HepG2 (cell line): ENCODE measurements around the gene STPG2. TPM values are rescaled to one million over a fixed set of nuclear protein-coding genes. Genes with fewer than 3 reads are reported as not detected.

Source experiments
- ATAC-seq: fragments of 200-7000 bp; cut with Tn5 transposase; 3 replicates; pipeline ENCODE4 v1.9.1; 2020; ENCODE audit warnings: mild to moderate bottlenecking, moderate library complexity
- BruUV-seq: library from RNA; stranded (reverse); fragments of 400-500 nt; replicated peaks from 2 replicates; lab custom pipeline; 2021; lab: Mats Ljungman, UMichigan
- CTCF ChIA-PET: fragments of 300-600 bp; formaldehyde crosslinking; extraction: SDS; loops from one replicate; lab custom pipeline; 2021; ENCODE audit warnings: low total read pairs, inconsistent platforms, low intra/inter-chr PET ratio; lab: Yijun Ruan, JAX
- POLR2A ChIA-PET: fragments of 350-600 bp; sonication (Branson Sonifier 250); formaldehyde crosslinking; loops from one replicate; lab custom pipeline; 2020; ENCODE audit warnings: antibody characterized with exemption, inconsistent platforms; lab: Yijun Ruan, JAX
- DNase-seq: peaks from one replicate; pipeline ENCODE4 v3.0.0-alpha.2; 2015; ENCODE audit warnings: low spot score
- FAIRE-seq: peaks from 3 replicates; lab custom pipeline; 2011; peaks lifted over from hg19 to GRCh38; lab: Jason Lieb, UNC
- H2AFZ ChIP-seq: one replicate; pipeline ENCODE4 v1.6.1; 2011; ENCODE audit warnings: low read length, inconsistent platforms
- H3K27ac ChIP-seq: fragments of 300-600 bp; 3 replicates; pipeline ENCODE4 v1.8.0; 2011; ENCODE audit warnings: mixed run types, mild to moderate bottlenecking, mixed read lengths, low read length, inconsistent platforms; ENCODE audit not compliant: insufficient read depth; ENCODE audit errors: extremely low read length
- H3K27me3 ChIP-seq, 2 experiments: fragments of 200-600 bp in 1 of 2; 2 replicates in 1 of 2; 3 replicates in 1 of 2; pipeline versions ENCODE4 v1.6.0 to v1.8.0; 2011; ENCODE audit warnings: low read length in 2 of 2, mild to moderate bottlenecking in 2 of 2, moderate library complexity in 2 of 2, inconsistent platforms in 1 of 2; ENCODE audit not compliant: insufficient read depth in 2 of 2, control insufficient read depth in 1 of 2
- H3K36me3 ChIP-seq, 2 experiments: fragments of 200-600 bp in 1 of 2; replicated peaks in 1 of 2; 2 replicates in 1 of 2; 3 replicates in 1 of 2; pipeline versions ENCODE4 v1.5.1 to v1.8.0; 2011; ENCODE audit warnings: low read length in 2 of 2, inconsistent platforms in 1 of 2; ENCODE audit not compliant: insufficient read depth in 2 of 2, control insufficient read depth in 1 of 2
- H3K4me1 ChIP-seq: 2 replicates; pipeline ENCODE4 v1.5.1; 2012; ENCODE audit warnings: low read length, inconsistent platforms; ENCODE audit not compliant: insufficient read depth
- H3K4me2 ChIP-seq: 2 replicates; pipeline ENCODE4 v1.6.0; 2011; ENCODE audit warnings: low read depth, low read length, inconsistent platforms
- H3K4me3 ChIP-seq, 3 experiments: fragments of 200-600 bp in 1 of 3; sonication (generic), shearing (Covaris generic) in 1 of 3; replicated peaks in 1 of 3; 2 replicates each; pipeline ENCODE4 v1.5.1; 2011 to 2016; ENCODE audit warnings: low read length in 3 of 3, inconsistent platforms in 2 of 3, low read depth in 2 of 3, mild to moderate bottlenecking in 2 of 3, control low read depth in 1 of 3, mixed read lengths in 1 of 3; ENCODE audit not compliant: insufficient read depth in 1 of 3
- H3K79me2 ChIP-seq: one replicate; pipeline ENCODE4 v1.6.1; 2011; ENCODE audit warnings: low read length, inconsistent platforms; ENCODE audit not compliant: insufficient read depth
- H3K9ac ChIP-seq: 2 replicates; pipeline ENCODE4 v1.6.0; 2011; ENCODE audit warnings: mild to moderate bottlenecking, low read depth, low read length, inconsistent platforms; ENCODE audit not compliant: insufficient read depth
- H3K9me3 ChIP-seq: 2 replicates; pipeline ENCODE4 v1.5.1; 2012; ENCODE audit warnings: mild to moderate bottlenecking, low read length
- H4K20me1 ChIP-seq: 2 replicates; pipeline ENCODE4 v1.6.0; 2011; ENCODE audit warnings: inconsistent platforms, mild to moderate bottlenecking, low read length, moderate library complexity; ENCODE audit not compliant: insufficient read depth
- FLYWCH1 ChIP-seq: sonication (generic); formaldehyde crosslinking; IDR thresholded peaks from 2 replicates; pipeline ENCODE4 v1.8.1; 2023; ENCODE audit warnings: mild to moderate bottlenecking, missing genetic modification reagents
- SP140L ChIP-seq: sonication (generic); formaldehyde crosslinking; IDR thresholded peaks from 2 replicates; pipeline ENCODE4 v1.4.0; 2020; ENCODE audit warnings: missing genetic modification reagents, borderline replicate concordance
- SYNCRIP ChIP-seq: fragments of 200-400 bp; formaldehyde crosslinking; IDR thresholded peaks from 2 replicates; pipeline ENCODE4 v1.6.1; 2018; ENCODE audit warnings: mild to moderate bottlenecking, low read depth, low read length; ENCODE audit not compliant: insufficient read depth
- TERF1 ChIP-seq: sonication (generic); formaldehyde crosslinking; IDR thresholded peaks from 2 replicates; pipeline ENCODE4 v1.8.0; 2022; ENCODE audit warnings: mild to moderate bottlenecking, missing genetic modification reagents, moderate library complexity
- ZNF10 ChIP-seq: sonication (generic); formaldehyde crosslinking; IDR thresholded peaks from 2 replicates; pipeline ENCODE4 v1.4.0; 2020; ENCODE audit warnings: mild to moderate bottlenecking, low read depth, missing genetic modification reagents, borderline replicate concordance
- ZNF234 ChIP-seq: sonication (generic); formaldehyde crosslinking; conservative IDR thresholded peaks from 2 replicates; pipeline ENCODE4 v1.5.1; 2020; ENCODE audit warnings: mild to moderate bottlenecking, missing genetic modification reagents
- ZNF335 ChIP-seq: sonication (generic); formaldehyde crosslinking; IDR thresholded peaks from 2 replicates; pipeline ENCODE4 v1.4.0; 2020; ENCODE audit warnings: missing genetic modification reagents
- ZNF547 ChIP-seq: sonication (generic); formaldehyde crosslinking; IDR thresholded peaks from 2 replicates; pipeline ENCODE4 v1.5.1; 2020; ENCODE audit warnings: mild to moderate bottlenecking, missing genetic modification reagents
- ZNF619 ChIP-seq: sonication (generic); formaldehyde crosslinking; IDR thresholded peaks from 2 replicates; pipeline ENCODE4 v1.4.0; 2020; ENCODE audit warnings: mild to moderate bottlenecking, missing genetic modification reagents
- ZNF800 ChIP-seq: sonication (generic); formaldehyde crosslinking; IDR thresholded peaks from 2 replicates; pipeline ENCODE4 v1.4.0; 2020; ENCODE audit warnings: missing genetic modification reagents
- WGBS: methylation state at CpG from one replicate; pipeline ENCODE4 v1.1.6; 2017; ENCODE audit warnings: low lambda C conversion rate; 5-methylcytosine and 5-hydroxymethylcytosine counted together
- in situ Hi-C: cut with HindIII; loops from 2 replicates; pipeline ENCODE4 v1.10.0; 2017; ENCODE audit warnings: low pct_unique_long_range_greater_than_20kb; ENCODE audit not compliant: extremely low pct_ligation_motif_present
- intact Hi-C: fragments of 100-400 bp; cut with micrococcal nuclease; formaldehyde crosslinking; loops from one replicate; pipeline ENCODE4 v1.10.0; 2022; ENCODE audit not compliant: unreplicated experiment
- polyA plus RNA-seq, 8 experiments: library from polyadenylated mRNA; depleted of rRNA in 3 of 8; stranded (reverse) in 7 of 8; unstranded in 1 of 8; fragments of >200 nt; fragmentation: Illumina TruSeq in 4 of 8; extraction: Trizol in 4 of 8; gene quantifications; 2 replicates each; pipeline versions ENCODE4 v1.2.1 to v1.2.3, GENCODE V29; 2011 to 2016; ENCODE audit warnings: low read depth in 4 of 8, missing spikeins in 1 of 8, mixed read lengths in 1 of 8; ENCODE audit not compliant: insufficient read depth in 1 of 8
- total RNA-seq, 5 experiments: library from RNA; depleted of rRNA; stranded (reverse); fragments of >200 nt; fragmentation: Illumina TruSeq; extraction: Trizol; gene quantifications; 2 replicates each; pipeline ENCODE4 v1.2.3, GENCODE V29; 2016; ENCODE audit warnings: low read depth in 1 of 5
- TF ChIP-seq, protein P1 (sequence below): sonication (generic); formaldehyde crosslinking; IDR thresholded peaks from 2 replicates; pipeline ENCODE4 v1.5.0; 2020; ENCODE audit warnings: mild to moderate bottlenecking, missing genetic modification reagents, borderline replicate concordance

Gene STPG2
- total and polyA plus RNA-seq, 2 of the 13 experiments (the other 11 are each of a cell fraction or from before 2014, with no cell fraction given) = 0.07 TPM; not detected in 1

GRCh38 chr4:97530676-97531075, 612.6 kb downstream of the STPG2 start (continued):
- TF ChIP-seq ZNF547 (CRISPR knock-in tag) (no peak), TERF1 (CRISPR knock-in tag) (no peak)

- ATAC-seq = no peak
These were observed 618.0 kb downstream of the STPG2 start for GRCh38 chr4:97525236-97525635.

GRCh38 chr4:97517939-97518338, 625.3 kb downstream of the STPG2 start:
- H3K4me1 ChIP-seq = no peaks in the 10 kb centered on the region
- WGBS = 0% methylated on average over 1 of the region's 1 CpG
- H3K79me2 ChIP-seq = no peaks in the 10 kb centered on the region
- BruUV-seq = no TSS peak
- ChIA-PET POLR2A (no interaction called here), CTCF (no interaction called here)
- H2AFZ ChIP-seq = no peak overlapping the region
- peaks cover 16% of the 10 kb centered on the region for H3K9me3 ChIP-seq
- ATAC-seq (no peak), DNase-seq (no peak), FAIRE-seq (no peak)
- no peaks in the 10 kb centered on the region for H3K27me3 ChIP-seq
- no peaks in the 10 kb centered on the region for H3K36me3 ChIP-seq
- intact Hi-C loops (no loop called here), in situ Hi-C loops (no loop called here)
- H4K20me1 ChIP-seq = no peaks in the 10 kb centered on the region
- H3K4me2 ChIP-seq = no peak overlapping the region
- H3K27ac ChIP-seq = no peak overlapping the region
- H3K9ac ChIP-seq = no peak overlapping the region
- TF ChIP-seq FLYWCH1 = no peak
- no peak for TF ChIP-seq ZNF800 (CRISPR knock-in tag)
- no peak for TF ChIP-seq ZNF619 (CRISPR knock-in tag)
- TF ChIP-seq, protein P1, sequence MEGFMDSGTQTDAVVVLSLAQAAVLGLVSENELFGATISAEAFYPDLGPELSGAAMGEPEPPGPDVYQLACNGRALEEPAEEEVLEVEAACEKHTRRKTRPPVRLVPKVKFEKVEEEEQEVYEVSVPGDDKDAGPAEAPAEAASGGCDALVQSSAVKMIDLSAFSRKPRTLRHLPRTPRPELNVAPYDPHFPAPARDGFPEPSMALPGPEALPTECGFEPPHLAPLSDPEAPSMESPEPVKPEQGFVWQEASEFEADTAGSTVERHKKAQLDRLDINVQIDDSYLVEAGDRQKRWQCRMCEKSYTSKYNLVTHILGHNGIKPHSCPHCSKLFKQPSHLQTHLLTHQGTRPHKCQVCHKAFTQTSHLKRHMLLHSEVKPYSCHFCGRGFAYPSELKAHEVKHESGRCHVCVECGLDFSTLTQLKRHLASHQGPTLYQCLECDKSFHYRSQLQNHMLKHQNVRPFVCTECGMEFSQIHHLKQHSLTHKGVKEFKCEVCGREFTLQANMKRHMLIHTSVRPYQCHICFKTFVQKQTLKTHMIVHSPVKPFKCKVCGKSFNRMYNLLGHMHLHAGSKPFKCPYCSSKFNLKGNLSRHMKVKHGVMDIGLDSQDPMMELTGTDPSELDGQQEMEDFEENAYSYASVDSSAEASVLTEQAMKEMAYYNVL = no peak
- no peak for TF ChIP-seq ZNF335 (CRISPR knock-in tag)
- no peak for TF ChIP-seq ZNF234
- no peak for TF ChIP-seq SP140L
- TF ChIP-seq ZNF10 (CRISPR knock-in tag) = no peak
- no peak overlapping the region for H3K4me3 ChIP-seq

More at GRCh38 chr4:97525236-97525635, 618.0 kb downstream of the STPG2 start:
- DNase-seq (no peak), FAIRE-seq (no peak)
- no TSS peak for BruUV-seq
- Histone ChIP-seq H3K4me2 (no peak overlapping the region), H3K36me3 (no peaks in the 10 kb centered on the region), H3K27me3 (no peaks in the 10 kb centered on the region), H4K20me1 (no peaks in the 10 kb centered on the region), H3K9me3 (peaks cover 30% of the 10 kb centered on the region), H2AFZ (no peak overlapping the region), H3K4me1 (no peaks in the 10 kb centered on the region), H3K27ac (no peak overlapping the region), H3K79me2 (no peaks in the 10 kb centered on the region), H3K4me3 (no peak overlapping the region), H3K9ac (no peak overlapping the region)
- TF ChIP-seq SYNCRIP = no peak
- 5% methylated on average over 3 of the region's 3 CpGs for WGBS
- intact Hi-C loops (no loop called here), in situ Hi-C loops (no loop called here)
- ChIA-PET CTCF (no interaction called here), POLR2A (no interaction called here)
